HepG2 (cell line): ENCODE measurements around the gene RNPS1. TPM values are rescaled to one million over a fixed set of nuclear protein-coding genes. Genes with fewer than 3 reads are reported as not detected.
A peak's percentile ranks its signal among the peaks of the same experiment; 100 is the strongest.

ENCODE experiments used
- CENPT ChIP-seq: sonication (generic); formaldehyde crosslinking; IDR thresholded peaks from 2 replicates; pipeline ENCODE4 v1.8.0; 2022; ENCODE audit warnings: low read depth, mild to moderate bottlenecking, moderate library complexity, missing genetic modification reagents
- EED ChIP-seq: sonication (generic); formaldehyde crosslinking; IDR thresholded peaks from 2 replicates; pipeline ENCODE4 v1.5.0; 2020; ENCODE audit warnings: mild to moderate bottlenecking, missing genetic modification reagents
- FOXM1 ChIP-seq: sonication (generic); formaldehyde crosslinking; IDR thresholded peaks from 2 replicates; pipeline ENCODE4 v1.5.0; 2020; ENCODE audit warnings: missing genetic modification reagents
- HIVEP1 ChIP-seq: sonication (generic); formaldehyde crosslinking; IDR thresholded peaks from 2 replicates; pipeline ENCODE4 v1.4.0; 2020; ENCODE audit warnings: mild to moderate bottlenecking, missing genetic modification reagents
- HMGA1 ChIP-seq: sonication (generic); formaldehyde crosslinking; conservative IDR thresholded peaks from 2 replicates; pipeline ENCODE4 v1.4.0; 2020; ENCODE audit warnings: missing genetic modification reagents
- HNF1B ChIP-seq: sonication (generic); formaldehyde crosslinking; IDR thresholded peaks from 2 replicates; pipeline ENCODE4 v1.5.1; 2020; ENCODE audit warnings: mild to moderate bottlenecking, moderate library complexity, missing genetic modification reagents
- HNRNPK ChIP-seq: fragments of 200-400 bp; formaldehyde crosslinking; IDR thresholded peaks from 2 replicates; pipeline ENCODE4 v1.6.1; 2018; ENCODE audit warnings: low read length, low read depth, moderate library complexity, mild to moderate bottlenecking; ENCODE audit not compliant: poor library complexity, severe bottlenecking
- MTA3 ChIP-seq: sonication (generic); formaldehyde crosslinking; IDR thresholded peaks from 2 replicates; pipeline ENCODE4 v1.4.0; 2020; ENCODE audit warnings: missing genetic modification reagents
- NFIB ChIP-seq: sonication (generic); formaldehyde crosslinking; IDR thresholded peaks from 2 replicates; pipeline ENCODE4 v1.9.0; 2021; ENCODE audit warnings: missing genetic modification reagents, mild to moderate bottlenecking, borderline replicate concordance
- PAWR ChIP-seq: sonication (generic); formaldehyde crosslinking; IDR thresholded peaks from 2 replicates; pipeline ENCODE4 v1.4.0; 2020; ENCODE audit warnings: missing genetic modification reagents, mild to moderate bottlenecking, borderline replicate concordance
- SMARCE1 ChIP-seq: fragments of 450-650 bp; IDR thresholded peaks from 2 replicates; pipeline ENCODE4 v1.6.1; 2017; ENCODE audit warnings: borderline replicate concordance
- TCF7L2 ChIP-seq: IDR thresholded peaks from 2 replicates; pipeline ENCODE4 v1.6.1; 2011; ENCODE audit warnings: mild to moderate bottlenecking, low read depth, low read length, moderate library complexity
- ZBTB26 ChIP-seq: IDR thresholded peaks from 2 replicates; pipeline ENCODE4 v1.6.1; 2016; ENCODE audit warnings: missing compliant biosample characterization, missing genetic modification reagents, borderline replicate concordance
- ZFP37 ChIP-seq: sonication (generic); formaldehyde crosslinking; IDR thresholded peaks from 2 replicates; pipeline ENCODE4 v1.4.0; 2020; ENCODE audit warnings: missing genetic modification reagents, borderline replicate concordance
- ZNF274 ChIP-seq: sonication (generic); formaldehyde crosslinking; IDR thresholded peaks from 2 replicates; pipeline ENCODE4 v1.5.1; 2020; ENCODE audit warnings: mild to moderate bottlenecking, missing genetic modification reagents
- ZNF407 ChIP-seq: sonication (generic); formaldehyde crosslinking; IDR thresholded peaks from one replicate; pipeline ENCODE4 v1.5.1; 2020; ENCODE audit warnings: mild to moderate bottlenecking, missing genetic modification reagents; ENCODE audit errors: not compliant biosample characterization
- ZNF598 ChIP-seq: sonication (generic); formaldehyde crosslinking; IDR thresholded peaks from 2 replicates; pipeline ENCODE4 v1.5.1; 2020; ENCODE audit warnings: mild to moderate bottlenecking, missing genetic modification reagents, borderline replicate concordance
- ZSCAN20 ChIP-seq: sonication (generic); formaldehyde crosslinking; IDR thresholded peaks from 2 replicates; pipeline ENCODE4 v1.4.0; 2020; ENCODE audit warnings: missing genetic modification reagents, mild to moderate bottlenecking, borderline replicate concordance
- polyA plus RNA-seq, 8 experiments: library from polyadenylated mRNA; depleted of rRNA in 3 of 8; stranded (reverse) in 7 of 8; unstranded in 1 of 8; fragments of >200 nt; fragmentation: Illumina TruSeq in 4 of 8; extraction: Trizol in 4 of 8; gene quantifications; 2 replicates each; pipeline versions ENCODE4 v1.2.1 to v1.2.3, GENCODE V29; 2011 to 2016; ENCODE audit warnings: low read depth in 4 of 8, missing spikeins in 1 of 8, mixed read lengths in 1 of 8; ENCODE audit not compliant: insufficient read depth in 1 of 8
- total RNA-seq, 5 experiments: library from RNA; depleted of rRNA; stranded (reverse); fragments of >200 nt; fragmentation: Illumina TruSeq; extraction: Trizol; gene quantifications; 2 replicates each; pipeline ENCODE4 v1.2.3, GENCODE V29; 2016; ENCODE audit warnings: low read depth in 1 of 5

RNPS1 gene
- total and polyA plus RNA-seq, 2 of the 13 experiments (the other 11 are each of a cell fraction or from before 2014, with no cell fraction given), result 126 to 133 TPM

- TF ChIP-seq HNF1B (CRISPR knock-in tag) (peak; percentile 88), HNRNPK (peak; percentile 27), TCF7L2 (no peak), ZBTB26 (CRISPR knock-in tag) (0 out of 2 replicates have a peak, but pooled peaks have one; percentile 33), ZNF407 (CRISPR knock-in tag) (peak; percentile 0), HMGA1 (CRISPR knock-in tag) (no peak), FOXM1 (no peak), ZNF598 (CRISPR knock-in tag) (no peak), ZNF274 (CRISPR knock-in tag) (no peak; the same call in none of the 2 replicates), EED (CRISPR knock-in tag) (0 out of 2 replicates have a peak, but pooled peaks have one; percentile 67), ZFP37 (CRISPR knock-in tag) (no peak; the same call in 1 of the 2 replicates), HIVEP1 (CRISPR knock-in tag) (peak; percentile 72), MTA3 (CRISPR knock-in tag) (no peak), ZSCAN20 (CRISPR knock-in tag) (0 out of 2 replicates have a peak, but pooled peaks have one; percentile 53), PAWR (CRISPR knock-in tag) (no peak), CENPT (CRISPR knock-in tag) (peak; percentile 16), NFIB (CRISPR knock-in tag) (no peak), SMARCE1 (no peak)
These were observed at the start of gene RNPS1 (continued) for GRCh38 chr16:2267913-2268666.
